ENCODE data around the gene LDHAL6B. TPM values are rescaled to one million over a fixed set of nuclear protein-coding genes. Genes with fewer than 3 reads are reported as not detected.
A peak's percentile ranks its signal among the peaks of the same experiment; 100 is the strongest.

LDHAL6B gene
- total RNA-seq, 2 donors from 2014 or later = not detected

DNA sequence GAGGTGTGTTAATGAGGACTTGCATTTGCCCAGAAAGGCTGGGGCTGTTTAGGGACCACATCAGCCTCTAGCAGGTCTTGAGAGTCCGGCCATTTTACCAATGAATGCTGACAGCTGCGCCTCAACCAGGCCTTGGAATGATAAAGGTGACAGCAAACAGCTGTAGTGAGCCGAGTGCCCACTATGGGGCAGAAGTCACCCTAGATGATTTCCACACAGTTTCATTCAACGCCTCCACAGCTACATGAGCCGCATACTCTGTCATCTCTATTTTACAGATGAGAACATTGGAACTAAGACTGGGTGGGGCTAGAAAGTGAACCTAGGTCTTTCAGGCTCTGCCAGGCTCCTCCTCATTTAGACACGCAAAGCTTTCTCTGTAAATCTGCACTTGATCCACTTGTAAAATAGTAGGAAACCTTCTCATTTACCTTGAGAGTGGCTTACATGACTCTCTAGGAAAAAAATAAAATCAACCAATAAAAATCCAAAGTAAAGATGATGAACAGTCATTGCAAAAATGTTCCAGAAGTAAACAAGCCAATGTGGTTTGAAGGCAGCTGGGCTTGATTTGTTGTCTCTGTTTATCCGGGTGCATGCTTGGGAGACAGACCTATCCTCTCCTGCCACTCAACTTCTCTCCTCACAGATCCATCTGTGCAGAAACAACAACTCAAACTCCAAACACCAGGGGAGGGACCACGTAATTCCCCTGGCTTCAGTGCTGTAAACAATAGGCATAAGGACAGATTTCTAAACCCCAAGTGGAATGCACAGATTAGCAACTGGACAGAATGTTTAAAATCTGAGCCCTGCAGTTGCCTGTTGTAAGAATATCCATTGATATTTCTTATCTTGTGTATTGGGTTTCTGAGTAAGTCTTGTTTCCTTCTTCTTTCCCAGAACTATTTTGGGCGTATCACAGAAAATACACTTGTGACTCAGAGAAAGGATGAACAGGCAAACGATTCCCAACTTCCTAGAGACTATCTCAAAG is 31.5 kb upstream of the LDHAL6B start:
- intact Hi-C loops (cut with DNase I) = loop anchor here in 1 of 2 donors (5.0 kb wide), 1 partner anchor 317 kb away; no protein-coding TSS in a partner anchor
- ATAC-seq = peak; percentile 81 to 83
- peak; percentile 53 for DNase-seq

DNA sequence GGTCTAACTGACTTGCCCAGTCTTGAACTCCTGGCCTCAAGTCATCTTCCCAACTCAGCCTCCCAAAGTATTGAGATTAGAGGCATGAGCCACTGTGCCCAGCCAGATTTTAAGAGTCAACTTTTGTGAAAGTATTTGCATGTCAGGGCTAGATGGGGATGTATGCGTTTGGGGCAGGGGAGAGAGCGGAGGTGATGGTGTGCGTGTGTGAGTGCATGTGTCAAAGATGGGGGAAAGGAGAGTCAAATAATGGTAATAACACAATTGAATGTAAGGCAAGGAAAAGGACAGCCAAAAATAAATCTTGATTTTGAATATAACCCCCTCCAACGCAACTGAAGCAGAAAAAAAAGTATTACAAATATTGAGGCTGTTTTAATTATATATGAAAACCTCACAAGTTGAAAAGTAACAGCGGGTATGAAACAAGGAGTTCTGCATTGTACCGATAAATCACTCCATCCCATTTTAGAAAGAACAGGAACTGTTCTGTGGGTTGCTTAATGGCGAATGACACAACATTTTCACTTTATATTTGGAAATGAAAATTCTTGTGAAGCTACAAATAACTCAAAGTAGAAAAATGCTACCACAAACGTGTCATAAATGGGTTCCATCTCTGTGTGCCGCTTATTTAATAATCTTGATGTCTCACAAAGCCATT is 29.9 kb upstream of the LDHAL6B start:
- ATAC-seq (no peak), DNase-seq (no peak)
- intact Hi-C loops (cut with DNase I) = loop anchor here in 1 of 2 donors (5.0 kb wide), 1 partner anchor 316 kb away; no protein-coding TSS in a partner anchor

DNA sequence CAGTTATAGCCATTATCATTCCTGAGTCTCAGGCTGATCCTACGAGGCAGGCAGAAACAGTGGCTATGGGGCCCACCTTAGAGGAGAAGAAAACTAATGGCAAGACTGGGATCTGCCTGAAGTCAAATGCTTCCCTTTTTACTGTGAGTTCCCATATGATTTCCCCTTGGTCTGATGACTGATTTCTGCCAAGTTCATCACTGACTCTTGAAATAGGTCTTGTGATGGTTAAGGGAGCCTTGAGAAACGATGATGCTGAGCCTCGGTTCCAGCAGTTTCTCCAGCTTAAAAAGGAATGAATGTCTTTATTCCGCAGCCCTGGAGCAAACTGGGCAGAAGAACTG is 29.4 kb upstream of the LDHAL6B start:
- ATAC-seq (no peak), DNase-seq (no peak)
- intact Hi-C loops (cut with DNase I) = loop anchor here in 1 of 2 donors (5.0 kb wide), 1 partner anchor 315 kb away; no protein-coding TSS in a partner anchor

DNA sequence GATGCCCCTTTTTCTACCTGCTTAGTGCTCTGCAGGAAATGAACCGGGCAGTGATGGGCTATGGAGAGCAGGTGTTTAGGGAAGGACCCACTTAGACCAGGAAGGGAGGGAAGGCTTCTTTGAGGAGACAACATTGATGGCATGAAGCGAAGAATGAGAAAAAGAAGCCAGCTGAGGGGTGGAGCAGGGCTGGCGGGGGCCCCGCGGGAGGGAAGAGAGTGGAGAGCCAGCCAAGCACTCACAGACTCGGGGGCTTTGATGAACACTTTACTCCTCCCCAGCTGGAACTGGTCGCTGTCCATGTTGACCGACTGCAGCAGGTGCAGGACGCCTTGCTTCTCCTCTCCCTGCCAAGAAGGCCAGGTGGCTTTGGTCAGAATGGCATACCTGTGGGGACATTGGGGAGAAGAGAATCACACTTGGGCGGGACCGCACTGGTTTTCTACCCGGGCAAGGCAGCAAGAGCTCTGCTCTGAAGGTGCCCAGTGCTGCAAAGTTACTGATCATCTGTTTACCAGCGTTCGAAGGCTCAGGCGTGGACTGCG is 28.4 kb upstream of the LDHAL6B start:
- ATAC-seq = no peak
- intact Hi-C loops (cut with DNase I) = loop anchor here in 1 of 2 donors (5.0 kb wide), 1 partner anchor 314 kb away; no protein-coding TSS in a partner anchor

DNA sequence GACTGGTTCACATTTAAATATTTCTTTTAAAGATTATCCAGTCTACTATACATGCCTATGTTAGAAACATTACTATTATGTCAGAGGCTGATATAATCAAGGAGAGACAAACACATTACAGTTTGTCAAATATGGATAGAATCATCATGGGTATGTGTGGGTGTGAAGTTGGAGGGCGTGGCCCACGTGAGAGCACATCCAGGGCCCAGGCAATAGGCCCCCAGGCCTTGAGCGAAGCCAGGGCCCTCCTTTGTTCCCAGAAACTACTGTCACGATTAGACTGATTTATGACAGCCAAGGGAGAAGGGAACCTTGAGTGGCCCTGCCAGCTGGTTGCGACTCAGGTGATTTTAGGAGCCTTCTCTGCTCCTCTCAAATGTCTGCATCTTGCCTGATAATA is 26.9 kb upstream of the LDHAL6B start:
- DNase-seq (no peak), ATAC-seq (no peak)
- intact Hi-C loops (cut with DNase I) = loop anchor here in 1 of 2 donors (5.0 kb wide), 1 partner anchor 313 kb away; no protein-coding TSS in a partner anchor

More for the DNA sequence above, 28.4 kb upstream of the LDHAL6B start:
- DNase-seq = no peak

DNA sequence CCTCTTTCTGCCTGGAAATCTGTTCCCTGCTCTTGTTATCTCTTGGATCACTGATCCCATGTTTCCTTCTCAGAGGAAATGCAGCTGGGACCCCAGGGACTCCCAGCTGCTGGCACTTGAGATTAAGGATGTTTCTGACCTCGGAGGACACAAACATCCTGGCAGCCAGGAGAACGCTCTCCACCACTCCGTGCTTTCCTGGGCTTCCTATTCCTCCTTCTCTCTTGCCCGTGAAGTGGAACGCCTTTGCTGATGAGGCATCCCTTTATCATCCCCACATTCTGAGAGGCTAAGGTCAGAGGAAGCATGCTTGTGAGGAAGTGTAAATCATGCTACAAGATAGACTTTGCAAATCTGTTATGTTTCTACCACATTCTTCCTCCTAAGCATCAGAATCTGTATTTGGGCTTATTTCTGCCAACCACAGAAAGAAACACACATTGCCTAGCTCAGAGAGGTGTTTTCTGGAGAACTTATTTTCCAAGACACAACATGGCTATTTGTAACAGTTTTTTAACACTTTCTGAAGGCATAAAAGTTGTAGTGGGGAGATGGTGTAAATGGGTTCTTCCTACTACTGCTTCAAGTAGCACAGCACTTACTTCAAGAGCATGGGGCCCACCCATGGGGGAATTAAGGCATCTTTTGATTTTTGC is 25.6 kb upstream of the LDHAL6B start:
- ATAC-seq = no peak
- intact Hi-C loops (cut with DNase I) = no loop called here
- DNase-seq = no peak

DNA sequence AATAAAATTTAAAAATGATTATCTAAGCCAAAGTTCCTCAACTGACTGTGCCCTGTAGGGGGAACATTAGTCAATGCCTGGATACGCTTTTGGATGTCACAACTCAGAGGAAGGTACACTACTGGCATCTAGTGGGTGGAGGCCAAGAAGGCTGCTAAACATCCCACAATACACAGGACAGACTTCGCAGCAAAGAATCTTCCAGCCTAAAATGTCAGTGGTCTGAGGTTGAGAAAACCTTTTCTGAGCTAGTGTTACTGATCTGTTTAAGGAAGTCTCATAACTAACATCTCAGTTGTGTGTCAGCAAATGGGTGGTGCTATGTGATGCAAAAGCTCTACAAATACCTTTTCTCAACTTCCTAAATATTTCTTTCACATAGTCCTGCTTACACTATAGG is 20.9 kb upstream of the LDHAL6B start:
- intact Hi-C loops (cut with DNase I) = no loop called here
- DNase-seq = no peak
- no peak for ATAC-seq

DNA sequence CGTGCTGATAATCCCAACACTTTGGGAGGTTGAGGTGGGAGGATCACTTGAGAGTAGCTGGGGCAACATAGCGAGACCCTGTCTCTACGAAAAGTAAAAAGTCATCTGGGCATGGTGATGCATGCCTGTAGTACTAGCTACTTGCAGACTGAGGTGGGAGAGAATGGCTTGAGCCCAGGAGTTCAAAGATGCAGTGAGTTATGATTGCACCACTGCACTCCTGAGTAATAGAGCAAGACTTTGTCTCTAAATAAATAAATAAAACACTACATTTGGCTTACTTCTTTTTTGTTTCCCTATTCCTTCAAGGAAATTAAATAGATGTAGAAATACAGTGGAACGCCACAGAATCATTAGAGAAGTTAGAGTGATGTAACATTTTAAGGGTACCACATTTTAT is 20.1 kb upstream of the LDHAL6B start:
- intact Hi-C loops (cut with DNase I) = no loop called here
- DNase-seq (no peak), ATAC-seq (no peak)

DNA sequence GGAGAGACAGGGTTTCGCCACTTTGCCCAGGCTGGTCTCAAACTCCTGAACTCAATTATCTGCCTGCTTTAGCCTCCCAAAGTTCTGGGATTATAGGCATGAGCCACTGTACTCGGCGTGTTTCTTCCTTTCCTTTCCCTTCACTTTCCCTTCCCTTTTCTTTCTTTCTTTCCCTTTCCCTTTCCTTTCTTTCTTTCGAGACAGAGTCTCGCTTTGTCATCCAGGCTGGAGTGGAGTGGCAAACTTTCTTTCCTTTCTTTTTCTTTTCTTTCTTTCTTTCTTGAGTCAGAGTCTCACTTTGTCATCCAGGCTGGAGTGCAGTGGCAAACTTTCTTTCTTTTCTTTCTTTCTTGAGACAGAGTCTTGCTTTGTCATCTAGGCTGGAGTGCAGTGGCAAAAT is 17.4 kb upstream of the LDHAL6B start:
- no peak for DNase-seq
- intact Hi-C loops (cut with DNase I) = no loop called here
- ATAC-seq = no peak

DNA sequence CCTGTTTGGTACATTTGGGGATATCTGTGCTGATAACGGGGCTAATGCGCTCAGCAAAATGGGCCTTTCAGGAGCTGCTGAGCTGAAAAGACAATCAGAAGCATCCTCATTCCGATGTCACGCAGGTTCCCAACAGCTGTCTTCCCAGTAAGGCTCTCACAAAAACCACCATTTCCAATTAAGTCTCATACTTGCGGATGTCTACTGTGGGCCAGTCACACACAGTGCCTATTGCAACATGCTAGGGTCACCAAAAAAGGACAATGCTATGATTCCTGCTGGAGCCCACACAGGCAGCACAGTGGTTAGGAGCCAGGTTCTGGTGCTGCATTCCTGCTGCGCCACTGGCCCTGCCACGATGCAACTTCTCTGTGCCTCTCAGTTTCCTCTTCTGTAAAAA is 16.4 kb upstream of the LDHAL6B start:
- ATAC-seq (no peak), DNase-seq (no peak)
- intact Hi-C loops (cut with DNase I) = no loop called here

DNA sequence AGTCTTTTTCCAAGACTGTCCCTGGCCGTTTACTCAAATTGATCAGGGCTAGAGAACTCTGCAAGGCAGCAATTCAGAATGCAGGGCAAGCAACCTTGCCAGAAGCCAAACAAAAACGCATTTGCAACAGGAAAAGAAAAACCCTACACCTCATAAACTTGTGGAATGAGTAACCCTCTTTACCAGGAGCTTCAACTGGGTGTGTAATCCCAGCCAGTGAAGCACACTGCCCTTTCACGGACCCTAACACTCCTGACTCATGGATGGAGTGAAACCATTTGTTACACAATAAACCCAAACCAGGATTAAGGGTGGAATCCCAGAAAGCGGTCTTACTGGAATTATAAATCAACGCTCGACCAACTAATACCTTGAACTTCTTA is 14.8 kb upstream of the LDHAL6B start:
- no peak for DNase-seq
- ATAC-seq = no peak
- intact Hi-C loops (cut with DNase I) = no loop called here

DNA sequence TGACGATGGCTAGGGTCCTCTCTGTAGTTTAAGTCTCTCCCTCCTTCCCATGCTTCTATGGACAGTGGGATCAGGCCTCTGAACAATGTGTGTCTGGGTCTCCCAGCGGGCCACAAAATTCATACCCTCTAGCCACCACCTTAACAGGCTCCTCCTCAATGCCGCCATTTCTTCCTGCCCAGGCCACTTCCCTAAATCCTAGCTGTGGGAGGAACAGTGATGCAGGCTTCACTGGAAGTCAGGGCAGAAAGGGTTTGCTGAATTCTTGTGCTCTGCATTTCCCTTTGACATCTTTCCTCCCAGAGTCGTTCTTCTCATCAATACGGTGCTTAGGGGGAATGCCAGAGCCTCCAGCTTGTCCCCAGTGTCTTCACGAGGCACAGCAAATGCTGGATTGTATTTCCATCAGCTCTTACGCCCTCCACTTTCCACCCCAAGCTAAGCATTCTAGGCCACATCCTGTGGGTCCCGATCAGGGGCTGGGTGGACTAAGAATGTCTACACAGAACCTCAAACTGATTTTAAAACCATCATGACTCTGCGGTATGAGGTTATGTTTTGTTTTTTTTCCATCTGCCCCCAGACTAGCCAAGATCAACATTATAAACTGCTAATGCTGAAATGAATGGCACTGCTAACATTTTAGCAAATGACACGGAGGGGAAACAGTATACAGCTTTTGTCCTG is 11.9 kb upstream of the LDHAL6B start:
- DNase-seq = no peak
- intact Hi-C loops (cut with DNase I) = no loop called here
- ATAC-seq = no peak

DNA sequence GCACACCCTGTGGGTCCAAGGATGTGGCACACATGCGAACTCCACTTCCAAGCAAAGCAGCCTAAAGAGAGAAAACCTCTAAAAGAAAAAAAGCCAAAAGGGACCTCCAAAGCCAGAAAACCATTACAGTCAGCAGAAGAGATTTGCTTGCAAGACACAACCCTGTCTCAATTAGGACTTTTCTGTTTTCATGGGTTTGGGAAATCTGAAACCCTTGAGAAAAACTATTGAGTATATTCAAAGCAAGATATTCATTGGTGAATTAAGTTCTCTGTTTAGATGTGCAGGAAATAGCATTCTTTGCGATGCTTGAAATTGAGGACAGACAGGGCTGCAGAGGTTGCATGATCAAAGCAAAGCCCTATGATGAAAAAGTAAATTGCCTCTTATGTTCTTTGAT is 10.2 kb upstream of the LDHAL6B start:
- intact Hi-C loops (cut with DNase I) = no loop called here
- no peak for DNase-seq
- ATAC-seq = no peak

DNA sequence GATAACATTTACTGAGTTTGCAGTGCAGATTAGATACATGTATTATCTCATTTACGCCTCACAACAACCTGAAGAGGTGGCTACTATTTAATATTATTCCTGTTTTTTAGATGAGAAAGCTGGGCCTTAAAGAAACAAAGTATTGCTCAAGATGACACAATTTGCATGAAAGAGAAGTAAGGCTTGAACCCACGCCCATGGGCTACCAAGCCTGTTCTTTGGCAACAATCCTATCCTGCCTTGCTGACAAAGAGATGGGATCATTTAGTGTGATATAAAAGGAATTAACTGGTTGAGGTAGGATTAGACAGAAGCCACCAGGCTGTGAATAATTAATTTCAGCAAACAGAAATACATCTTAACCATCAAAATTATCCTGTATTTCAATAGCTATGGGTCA is 9.2 kb upstream of the LDHAL6B start:
- ATAC-seq (no peak), DNase-seq (no peak)
- intact Hi-C loops (cut with DNase I) = no loop called here

DNA sequence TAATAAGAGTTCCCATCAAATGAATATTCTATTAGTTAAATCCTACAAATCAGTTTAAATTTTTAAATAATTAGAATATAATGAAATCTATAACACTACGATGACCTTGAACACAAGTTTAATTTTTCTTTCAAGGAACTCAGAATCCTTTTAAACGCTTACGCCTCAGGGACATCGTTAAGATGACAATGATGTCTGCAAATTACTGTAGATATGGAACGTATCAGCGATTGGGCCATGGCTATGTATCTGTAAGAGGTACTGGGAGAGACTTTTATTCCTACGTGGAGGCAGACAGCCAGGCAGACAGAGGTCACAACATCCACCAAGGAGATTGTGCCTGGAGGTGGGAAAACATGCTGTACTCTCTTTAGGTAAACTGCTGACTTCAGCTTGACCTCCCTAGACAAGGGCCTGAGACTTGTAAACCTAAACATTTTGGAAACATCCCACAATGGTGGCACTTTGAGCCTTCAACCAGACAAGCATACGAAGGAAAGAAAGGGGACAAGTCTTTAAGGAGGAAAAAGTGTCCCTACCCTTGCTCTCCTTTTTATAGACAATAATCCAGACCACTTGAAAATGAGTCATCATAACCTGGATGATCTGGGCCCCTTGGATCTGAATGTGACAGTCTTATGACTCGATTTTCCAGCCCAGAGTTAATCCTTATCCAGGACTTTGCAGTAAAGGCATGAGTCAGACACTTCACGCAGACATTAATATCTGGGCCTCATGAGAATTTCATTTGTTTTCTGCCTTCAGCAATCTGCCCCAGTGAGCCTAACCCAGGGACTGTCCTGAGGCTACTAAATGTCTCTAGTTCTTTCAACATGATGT is 6.8 kb upstream of the LDHAL6B start:
- intact Hi-C loops (cut with DNase I) = no loop called here
- DNase-seq = no peak
- ATAC-seq = peak in 1 of 2 donors; percentile 90

DNA sequence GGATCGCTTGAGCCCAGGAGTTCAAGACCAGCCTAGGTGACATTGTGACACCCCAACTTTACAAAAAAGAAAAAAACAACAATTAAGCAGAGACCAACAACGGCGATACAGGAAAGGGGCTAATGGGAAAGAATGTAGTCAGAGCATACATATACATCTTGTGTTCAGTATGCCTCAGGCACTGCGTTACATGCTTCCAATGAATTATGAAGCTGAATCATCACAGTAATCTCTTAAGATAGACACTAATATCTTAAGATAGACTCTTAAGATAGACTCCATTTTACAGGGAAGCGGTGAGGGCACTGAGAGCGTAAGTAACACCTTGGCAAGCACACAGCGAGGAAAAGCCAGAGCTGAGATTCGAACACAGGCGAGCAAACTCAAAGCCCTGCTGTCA is 6.1 kb upstream of the LDHAL6B start:
- no peak for ATAC-seq
- intact Hi-C loops (cut with DNase I) = no loop called here
- no peak for DNase-seq

DNA sequence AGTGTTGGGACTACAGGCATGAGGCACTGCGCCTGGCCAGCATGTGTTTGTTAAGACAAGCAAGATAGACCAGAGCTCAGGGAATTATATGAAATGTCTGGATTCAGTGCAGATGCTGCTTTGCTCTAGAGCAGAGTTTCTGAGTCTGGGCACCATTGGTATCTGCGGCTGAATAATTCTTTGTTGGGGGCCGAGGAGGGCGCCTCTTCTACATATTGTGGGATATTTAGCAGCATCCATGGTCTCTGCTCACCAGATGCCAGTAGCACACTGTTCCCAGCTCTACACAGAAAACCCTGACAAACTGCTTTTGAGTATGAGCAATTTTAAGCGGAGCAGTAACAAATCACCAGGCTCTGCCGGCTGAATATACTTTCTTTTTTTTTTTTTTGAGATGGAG is 3.6 kb upstream of the LDHAL6B start:
- DNase-seq = no peak
- intact Hi-C loops (cut with DNase I) = no loop called here
- ATAC-seq = no peak

DNA sequence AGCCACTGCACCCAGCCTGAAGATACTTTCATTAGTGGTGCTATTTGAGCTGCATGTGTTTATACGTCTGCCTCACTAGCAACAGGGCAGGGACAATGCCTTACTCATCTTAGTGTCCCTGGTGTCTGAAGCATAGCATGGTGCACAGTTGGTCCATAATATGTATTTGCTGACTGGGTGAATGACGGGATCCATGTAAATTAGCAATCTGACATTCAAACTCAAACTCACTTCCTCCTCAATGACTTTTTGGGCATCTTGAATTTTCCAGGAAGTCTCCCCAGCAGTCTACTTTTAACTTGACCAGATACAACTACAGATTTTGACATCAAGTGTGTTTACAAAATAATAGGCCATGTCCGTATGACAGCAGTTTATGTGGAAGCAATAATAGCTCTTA is 3.0 kb upstream of the LDHAL6B start:
- DNase-seq = no peak
- intact Hi-C loops (cut with DNase I) = no loop called here
- ATAC-seq = no peak
